ENCODE data around the gene TCF23.
"Not testable (repeated sequence)": the region's sequence is repeated elsewhere in the genome, so short reads cannot be mapped to it uniquely, and the experiment has no call there.

The TCF23 gene

DNA sequence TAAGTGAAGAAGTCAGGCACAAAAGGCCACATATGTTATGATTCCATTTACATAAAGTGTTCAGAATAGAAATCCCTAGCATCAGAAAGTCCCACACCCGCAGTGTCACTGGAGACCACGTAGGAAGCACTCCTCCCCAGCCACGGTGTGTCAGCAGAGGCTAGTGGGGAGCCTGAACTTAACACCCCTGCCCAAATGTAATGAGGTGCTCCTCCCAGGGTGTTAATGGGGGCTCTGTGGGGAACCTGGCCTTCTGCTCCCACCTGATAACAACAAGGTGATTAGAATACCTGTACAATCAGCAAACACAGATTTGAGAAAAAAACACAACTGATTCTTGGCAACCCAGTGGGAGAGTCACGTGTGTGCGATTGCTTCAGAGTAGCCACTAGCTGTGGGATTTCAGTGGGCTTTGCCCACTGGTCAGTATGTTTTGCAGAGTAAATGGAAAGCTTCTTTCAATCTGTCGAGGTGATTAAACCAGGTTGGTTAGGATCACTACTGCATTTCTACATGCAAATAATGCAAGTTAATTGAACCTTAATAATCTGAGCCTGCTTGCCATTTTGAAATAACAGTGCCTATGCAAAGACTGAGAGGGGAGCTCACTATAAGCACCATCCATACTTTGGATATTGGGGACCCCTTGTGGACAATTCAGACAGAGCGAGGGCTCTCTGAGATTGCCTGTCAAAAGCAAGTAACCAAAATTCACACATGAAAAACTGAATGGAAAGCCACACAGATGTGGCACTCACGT lies 42.4 kb downstream of the TCF23 start:
- DNase-seq, result peak; percentile 80 to 82 (median 82)

DNA sequence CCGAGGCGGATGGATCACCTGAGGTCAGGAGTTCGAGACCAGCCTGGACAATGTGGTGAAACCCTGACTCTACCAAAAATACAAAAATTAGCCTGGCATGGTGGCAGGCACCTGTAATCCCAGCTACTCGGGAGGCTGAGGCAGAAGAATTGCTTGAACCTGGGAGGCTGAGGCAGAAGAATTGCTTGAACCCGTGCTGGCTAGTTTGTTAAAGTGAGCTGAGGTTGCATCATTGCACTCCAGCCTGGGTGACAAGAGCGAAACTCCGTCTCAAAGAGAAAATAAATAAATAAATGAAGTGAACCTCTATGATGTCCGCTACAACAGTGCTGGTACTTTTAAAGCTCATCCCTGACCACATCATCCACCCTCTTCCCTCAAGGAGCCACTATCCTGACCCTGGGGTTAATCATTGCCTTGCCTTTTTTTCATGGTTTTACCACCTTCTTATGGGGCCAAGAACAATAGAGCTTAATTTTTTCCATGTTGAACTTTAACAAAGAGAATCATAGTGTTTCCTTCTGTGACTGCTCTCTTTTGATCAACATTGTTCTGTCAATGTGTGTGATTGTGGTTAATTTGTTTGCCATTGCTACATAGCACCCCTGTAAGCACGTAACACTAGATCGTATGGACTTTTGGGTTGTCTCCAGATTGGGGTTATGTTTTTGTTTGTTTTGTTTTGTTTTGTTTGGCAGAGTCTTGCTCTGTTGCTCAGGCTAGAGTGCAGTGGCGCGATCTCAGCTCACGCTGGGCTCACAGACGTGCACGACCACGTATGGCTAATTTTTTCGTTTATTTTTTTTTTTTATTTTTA lies 45.9 kb downstream of the TCF23 start:
- DNase-seq, result no peak

- not testable (repeated sequence) for DNase-seq
Measured at GRCh38 chr2:27195799-27196198, 47.0 kb downstream of the TCF23 start.

DNA sequence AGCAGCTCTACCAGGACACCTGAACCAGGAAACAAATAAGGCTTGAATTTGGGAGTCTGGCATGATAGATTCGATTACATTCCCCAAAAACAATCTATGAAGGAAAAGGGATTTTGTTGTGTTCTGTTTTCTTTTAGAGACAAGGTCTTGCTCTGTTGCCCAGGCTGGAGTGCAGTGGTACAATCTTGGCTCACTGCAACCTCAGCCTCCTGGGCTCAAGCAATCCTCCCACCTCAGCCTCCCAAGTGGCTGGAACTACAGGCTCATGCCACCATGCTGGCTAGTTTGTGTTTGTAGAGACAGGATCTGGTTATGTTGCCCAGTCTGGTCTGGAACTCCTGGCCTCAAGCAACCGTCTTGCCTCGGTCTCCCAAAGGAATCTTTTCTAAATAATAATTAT lies 49.3 kb downstream of the TCF23 start:
- DNase-seq, result not testable (repeated sequence)

GRCh38 chr2:27198627-27199026 lies 49.8 kb downstream of the TCF23 start:
- no peak for DNase-seq

- DNase-seq, result no peak
Measured at GRCh38 chr2:27199241-27199640, 50.4 kb downstream of the TCF23 start.

GRCh38 chr2:27201675-27202074 lies 52.9 kb downstream of the TCF23 start:
- no peak for DNase-seq

- peak; percentile 84 to 86 (median 84) for DNase-seq
Measured at GRCh38 chr2:27202854-27203253, 54.0 kb downstream of the TCF23 start.

DNA sequence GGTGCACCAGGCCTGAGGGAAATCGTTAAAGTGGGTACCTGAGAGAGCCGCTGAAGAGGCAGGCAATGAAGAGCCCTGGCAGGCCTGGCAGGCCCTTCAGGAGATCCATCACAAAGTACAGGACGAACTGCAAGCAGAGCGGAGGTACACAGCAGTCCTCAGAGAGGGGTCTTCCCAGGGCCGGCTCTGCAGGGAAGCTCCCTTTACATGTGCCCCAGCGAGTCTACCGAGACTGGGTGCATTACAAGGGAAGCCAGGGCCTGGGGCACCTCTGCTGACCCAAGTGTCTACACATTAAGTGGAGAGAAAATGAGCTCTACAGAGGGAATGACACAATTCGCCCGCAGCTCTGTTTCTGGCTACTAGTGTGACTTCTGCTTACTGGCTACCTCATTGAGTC lies 54.9 kb downstream of the TCF23 start:
- no peak for DNase-seq

GRCh38 chr2:27204566-27204965 lies 55.8 kb downstream of the TCF23 start:
- DNase-seq, result no peak

GRCh38 chr2:27205206-27205605 lies 56.4 kb downstream of the TCF23 start:
- no peak for DNase-seq

DNA sequence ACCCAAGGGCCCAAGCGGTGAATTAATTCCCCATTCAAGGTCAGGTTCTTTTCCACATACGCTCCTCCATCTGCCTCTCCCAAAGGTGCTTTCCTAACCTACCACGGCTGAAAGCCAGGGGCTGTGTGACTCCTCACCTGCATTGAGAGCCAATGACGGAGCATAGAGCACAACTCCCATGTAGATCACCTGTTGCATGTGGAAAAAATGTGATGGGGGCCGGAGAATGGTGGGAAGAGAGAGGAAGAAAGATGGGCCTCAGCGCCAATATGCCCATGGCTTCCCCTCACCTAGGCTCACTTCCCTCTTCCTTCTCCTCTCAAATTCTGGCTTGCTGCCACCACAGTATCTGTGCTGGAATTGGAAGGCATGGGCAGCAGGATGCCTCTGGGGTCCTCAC lies 57.5 kb downstream of the TCF23 start:
- DNase-seq, result no peak

Data from suppressor macrophage treated with lipopolysaccharide for 1 hour (primary cell).